GM12872 (cell line): Measurements from ENCODE around the gene CDT1.

Experiments used
- CTCF ChIP-seq: IDR thresholded peaks from 3 replicates; pipeline ENCODE4 v1.5.1; 2011; ENCODE audit warnings: low read depth, mild to moderate bottlenecking, low read length, moderate library complexity; ENCODE audit not compliant: insufficient read depth

CDT1 gene

DNA sequence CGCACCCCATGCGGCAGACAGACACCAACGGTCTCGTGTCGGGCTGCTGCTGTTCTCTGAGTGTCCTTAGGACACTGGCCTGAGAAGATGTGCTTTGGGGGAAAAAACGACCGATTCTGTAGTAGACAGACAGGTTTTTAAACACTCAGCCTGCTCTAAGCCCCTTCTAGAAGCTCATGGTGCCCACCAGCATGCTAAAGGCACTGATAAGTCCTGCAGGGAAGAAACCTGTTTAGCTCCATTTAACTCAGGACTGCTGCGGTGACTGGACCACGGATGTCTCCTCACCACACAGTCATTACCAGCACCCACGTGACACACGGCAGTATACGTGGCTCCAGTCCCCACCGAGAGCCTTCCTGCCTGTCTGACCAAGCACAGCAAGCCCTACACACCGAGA is 27.2 kb downstream of the CDT1 start:
- TF ChIP-seq CTCF = no peak

DNA sequence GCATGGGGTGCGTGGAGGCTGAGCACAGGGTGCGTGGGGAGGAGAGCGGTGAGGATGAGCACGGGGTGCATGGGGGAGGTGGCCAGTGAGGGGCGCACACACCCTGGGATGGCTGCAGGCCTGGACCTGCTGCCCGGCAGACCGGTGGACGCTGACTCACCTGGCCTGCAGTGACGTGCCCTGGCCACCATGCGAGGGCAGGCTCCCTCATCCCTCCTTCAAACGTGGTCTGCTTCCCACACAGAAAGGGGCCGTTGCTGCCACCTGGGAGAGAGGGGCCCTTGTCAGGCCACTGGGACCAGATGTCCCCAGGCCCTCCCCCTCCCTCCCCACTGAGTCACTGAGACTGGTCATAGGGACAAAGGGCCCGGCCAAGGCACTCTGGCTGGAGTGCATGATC is 28.2 kb downstream of the CDT1 start:
- no peak for TF ChIP-seq CTCF

- no peak for TF ChIP-seq CTCF
These were observed 29.5 kb downstream of the CDT1 start for GRCh38 chr16:88833086-88833485.

- TF ChIP-seq CTCF = no peak
These were observed 31.1 kb downstream of the CDT1 start for GRCh38 chr16:88834670-88835069.

DNA sequence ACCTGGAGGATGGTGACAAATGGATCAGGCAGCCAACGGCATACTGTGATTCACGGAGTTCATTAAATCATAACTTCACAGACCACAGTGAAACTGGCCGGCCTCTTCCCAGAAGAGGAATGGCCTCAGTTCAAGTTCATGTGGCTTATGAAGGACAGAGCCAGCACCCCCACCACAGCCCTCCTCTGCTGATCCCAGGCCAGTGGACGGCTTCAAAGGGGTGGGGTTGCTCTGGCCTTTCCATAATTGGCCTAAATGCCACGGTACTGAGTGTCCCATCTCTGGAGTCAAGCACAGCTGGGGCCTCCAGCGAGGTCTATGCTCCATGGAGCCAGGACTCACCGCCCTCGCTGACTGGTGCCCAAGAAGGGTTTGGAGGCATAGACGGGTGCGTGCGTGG is 31.8 kb downstream of the CDT1 start:
- TF ChIP-seq CTCF = no peak

- TF ChIP-seq CTCF = no peak
These were observed 32.2 kb downstream of the CDT1 start for GRCh38 chr16:88835818-88836217.

- no peak for TF ChIP-seq CTCF
These were observed 33.2 kb downstream of the CDT1 start for GRCh38 chr16:88836791-88837190.

DNA sequence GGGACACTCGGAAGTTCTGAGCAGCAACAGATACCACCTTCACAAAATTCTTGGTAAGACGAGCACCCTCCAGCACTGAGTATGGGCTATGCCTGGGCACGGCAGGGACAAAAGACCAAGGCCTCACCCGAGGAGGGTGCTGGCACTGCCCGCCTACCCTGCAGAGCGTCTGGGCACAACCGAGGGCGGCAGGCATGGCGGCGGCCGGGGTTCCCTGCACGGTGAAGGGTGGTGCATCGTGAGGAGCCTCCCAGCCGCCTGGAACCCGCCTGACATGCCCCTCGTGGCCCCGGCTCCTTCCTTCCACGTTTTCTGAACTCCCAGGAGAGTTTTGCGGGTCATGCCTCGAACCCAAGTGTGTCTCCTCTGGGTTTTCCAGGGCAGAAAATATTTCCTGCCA is 34.2 kb downstream of the CDT1 start:
- no peak for TF ChIP-seq CTCF
